HepG2 (cell line): ENCODE results near the gene SELENOV. TPM values are rescaled to one million over a fixed set of nuclear protein-coding genes. Genes with fewer than 3 reads are reported as not detected.
A peak's percentile ranks its signal among the peaks of the same experiment; 100 is the strongest.

Source experiments
- ASH2L ChIP-seq: fragments of 300-600, 200-600 bp; sonication (generic); IDR thresholded peaks from 2 replicates; pipeline ENCODE4 v1.7.0; 2017; ENCODE audit warnings: low read depth, mild to moderate bottlenecking, moderate library complexity, mixed read lengths, low read length; ENCODE audit not compliant: insufficient read length
- CREB1 ChIP-seq, 2 experiments: fragments of 450-650 bp in 1 of 2; IDR thresholded peaks; 2 replicates each; pipeline ENCODE4 v1.6.1; 2016 to 2017; ENCODE audit warnings: control low read depth in 1 of 2, mild to moderate bottlenecking in 1 of 2, missing compliant biosample characterization in 1 of 2, missing genetic modification characterization in 1 of 2
- ETV5 ChIP-seq: IDR thresholded peaks from 2 replicates; pipeline ENCODE4 v1.6.1; 2018; ENCODE audit warnings: missing biosample characterization, missing genetic modification reagents, inconsistent platforms, borderline replicate concordance
- FIP1L1 ChIP-seq: fragments of 200-400 bp; formaldehyde crosslinking; IDR thresholded peaks from 2 replicates; pipeline ENCODE4 v1.6.1; 2018; ENCODE audit warnings: low read depth, mild to moderate bottlenecking, low read length, moderate library complexity, borderline replicate concordance; ENCODE audit not compliant: insufficient read depth
- FOXK2 ChIP-seq: fragments of 450-650 bp; IDR thresholded peaks from 2 replicates; pipeline ENCODE4 v1.6.1; 2016
- GLI4 ChIP-seq: sonication (generic); formaldehyde crosslinking; IDR thresholded peaks from 2 replicates; pipeline ENCODE4 v1.5.1; 2020; ENCODE audit warnings: missing genetic modification reagents, mild to moderate bottlenecking, moderate library complexity, borderline replicate concordance
- HNRNPL ChIP-seq: fragments of 200-400 bp; formaldehyde crosslinking; IDR thresholded peaks from 2 replicates; pipeline ENCODE4 v1.6.1; 2017; ENCODE audit warnings: mild to moderate bottlenecking, low read depth, low read length
- MATR3 ChIP-seq: sonication (generic); formaldehyde crosslinking; IDR thresholded peaks from 2 replicates; pipeline ENCODE4 v1.4.0; 2020; ENCODE audit warnings: missing genetic modification reagents
- NONO ChIP-seq, 2 experiments: fragments of 450-650 bp in 1 of 2; sonication (generic) in 1 of 2; formaldehyde crosslinking in 1 of 2; IDR thresholded peaks in 1 of 2; conservative IDR thresholded peaks in 1 of 2; 2 replicates each; pipeline versions ENCODE4 v1.6.1 to v1.8.0; 2017 to 2022; ENCODE audit warnings: mild to moderate bottlenecking in 1 of 2, missing genetic modification reagents in 1 of 2, moderate library complexity in 1 of 2
- RAD21 ChIP-seq: fragments of 450-650 bp; formaldehyde crosslinking; IDR thresholded peaks from 2 replicates; pipeline ENCODE4 v1.5.0; 2020; ENCODE audit warnings: mild to moderate bottlenecking
- RBAK ChIP-seq: sonication (generic); formaldehyde crosslinking; IDR thresholded peaks from 2 replicates; pipeline ENCODE4 v1.5.1; 2020; ENCODE audit warnings: mild to moderate bottlenecking, missing genetic modification reagents
- TRAFD1 ChIP-seq: sonication (generic); formaldehyde crosslinking; IDR thresholded peaks from 2 replicates; pipeline ENCODE4 v1.5.1; 2020; ENCODE audit warnings: missing genetic modification reagents, mild to moderate bottlenecking, borderline replicate concordance
- ZNF20 ChIP-seq: sonication (generic); formaldehyde crosslinking; IDR thresholded peaks from 2 replicates; pipeline ENCODE4 v1.4.0; 2020; ENCODE audit warnings: mild to moderate bottlenecking, moderate library complexity, missing genetic modification reagents
- ZNF224 ChIP-seq: sonication (generic); formaldehyde crosslinking; IDR thresholded peaks from 2 replicates; pipeline ENCODE4 v1.5.0; 2020; ENCODE audit warnings: mild to moderate bottlenecking, missing genetic modification reagents
- ZNF709 ChIP-seq: sonication (generic); formaldehyde crosslinking; IDR thresholded peaks from 2 replicates; pipeline ENCODE4 v1.5.0; 2020; ENCODE audit warnings: mild to moderate bottlenecking, missing genetic modification reagents
- ZNF788 ChIP-seq: sonication (generic); formaldehyde crosslinking; IDR thresholded peaks from 2 replicates; pipeline ENCODE4 v1.5.0; 2020; ENCODE audit warnings: mild to moderate bottlenecking, missing genetic modification reagents, borderline replicate concordance
- polyA plus RNA-seq, 8 experiments: library from polyadenylated mRNA; depleted of rRNA in 3 of 8; stranded (reverse) in 7 of 8; unstranded in 1 of 8; fragments of >200 nt; fragmentation: Illumina TruSeq in 4 of 8; extraction: Trizol in 4 of 8; gene quantifications; 2 replicates each; pipeline versions ENCODE4 v1.2.1 to v1.2.3, GENCODE V29; 2011 to 2016; ENCODE audit warnings: low read depth in 4 of 8, missing spikeins in 1 of 8, mixed read lengths in 1 of 8; ENCODE audit not compliant: insufficient read depth in 1 of 8
- total RNA-seq, 5 experiments: library from RNA; depleted of rRNA; stranded (reverse); fragments of >200 nt; fragmentation: Illumina TruSeq; extraction: Trizol; gene quantifications; 2 replicates each; pipeline ENCODE4 v1.2.3, GENCODE V29; 2016; ENCODE audit warnings: low read depth in 1 of 5
- TF ChIP-seq, protein P1 (sequence below): sonication (generic); formaldehyde crosslinking; IDR thresholded peaks from 2 replicates; pipeline ENCODE4 v1.4.0; 2020; ENCODE audit warnings: missing genetic modification reagents
- TF ChIP-seq, protein P2 (sequence below): IDR thresholded peaks from 2 replicates; pipeline ENCODE4 v1.6.1; 2016; ENCODE audit warnings: control low read depth
- TF ChIP-seq, protein P3 (sequence below): sonication (generic); formaldehyde crosslinking; IDR thresholded peaks from 2 replicates; pipeline ENCODE4 v1.5.0; 2020; ENCODE audit warnings: mild to moderate bottlenecking, missing genetic modification reagents

Gene SELENOV
- total and polyA plus RNA-seq, 2 of the 13 experiments (the other 11 are each of a cell fraction or from before 2014, with no cell fraction given): not detected

GRCh38 chr19:39539518-39540332, 24.8 kb downstream of the SELENOV start, which contains the start of gene EID2 (continued):
- TF ChIP-seq, protein P1, sequence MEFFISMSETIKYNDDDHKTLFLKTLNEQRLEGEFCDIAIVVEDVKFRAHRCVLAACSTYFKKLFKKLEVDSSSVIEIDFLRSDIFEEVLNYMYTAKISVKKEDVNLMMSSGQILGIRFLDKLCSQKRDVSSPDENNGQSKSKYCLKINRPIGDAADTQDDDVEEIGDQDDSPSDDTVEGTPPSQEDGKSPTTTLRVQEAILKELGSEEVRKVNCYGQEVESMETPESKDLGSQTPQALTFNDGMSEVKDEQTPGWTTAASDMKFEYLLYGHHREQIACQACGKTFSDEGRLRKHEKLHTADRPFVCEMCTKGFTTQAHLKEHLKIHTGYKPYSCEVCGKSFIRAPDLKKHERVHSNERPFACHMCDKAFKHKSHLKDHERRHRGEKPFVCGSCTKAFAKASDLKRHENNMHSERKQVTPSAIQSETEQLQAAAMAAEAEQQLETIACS (CRISPR knock-in tag): peak; percentile 72
- TF ChIP-seq ASH2L: peak; percentile 65
- no peak for TF ChIP-seq ZNF20
- no peak for TF ChIP-seq GLI4 (CRISPR knock-in tag)
- TF ChIP-seq HNRNPL: no peak
- TF ChIP-seq RBAK (CRISPR knock-in tag): no peak
- TF ChIP-seq RAD21 (CRISPR knock-in tag): 0 out of 2 replicates have a peak, but pooled peaks have one; percentile 35
- TF ChIP-seq FOXK2: no peak
- TF ChIP-seq NONO (IDR thresholded peaks at IDR 0.05): no peak
- TF ChIP-seq NONO (CRISPR knock-in tag; conservative IDR thresholded peaks at IDR 0.05): 0 out of 2 replicates have a peak, but pooled peaks have one; percentile 45
- no peak for TF ChIP-seq FIP1L1
- TF ChIP-seq CREB1 (IDR thresholded peaks at IDR 0.05): no peak
- TF ChIP-seq CREB1 (CRISPR knock-in tag; IDR thresholded peaks at IDR 0.05): no peak
- TF ChIP-seq, protein P2, sequence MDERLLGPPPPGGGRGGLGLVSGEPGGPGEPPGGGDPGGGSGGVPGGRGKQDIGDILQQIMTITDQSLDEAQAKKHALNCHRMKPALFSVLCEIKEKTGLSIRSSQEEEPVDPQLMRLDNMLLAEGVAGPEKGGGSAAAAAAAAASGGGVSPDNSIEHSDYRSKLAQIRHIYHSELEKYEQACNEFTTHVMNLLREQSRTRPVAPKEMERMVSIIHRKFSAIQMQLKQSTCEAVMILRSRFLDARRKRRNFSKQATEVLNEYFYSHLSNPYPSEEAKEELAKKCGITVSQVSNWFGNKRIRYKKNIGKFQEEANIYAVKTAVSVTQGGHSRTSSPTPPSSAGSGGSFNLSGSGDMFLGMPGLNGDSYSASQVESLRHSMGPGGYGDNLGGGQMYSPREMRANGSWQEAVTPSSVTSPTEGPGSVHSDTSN: no peak
- TF ChIP-seq, protein P3, sequence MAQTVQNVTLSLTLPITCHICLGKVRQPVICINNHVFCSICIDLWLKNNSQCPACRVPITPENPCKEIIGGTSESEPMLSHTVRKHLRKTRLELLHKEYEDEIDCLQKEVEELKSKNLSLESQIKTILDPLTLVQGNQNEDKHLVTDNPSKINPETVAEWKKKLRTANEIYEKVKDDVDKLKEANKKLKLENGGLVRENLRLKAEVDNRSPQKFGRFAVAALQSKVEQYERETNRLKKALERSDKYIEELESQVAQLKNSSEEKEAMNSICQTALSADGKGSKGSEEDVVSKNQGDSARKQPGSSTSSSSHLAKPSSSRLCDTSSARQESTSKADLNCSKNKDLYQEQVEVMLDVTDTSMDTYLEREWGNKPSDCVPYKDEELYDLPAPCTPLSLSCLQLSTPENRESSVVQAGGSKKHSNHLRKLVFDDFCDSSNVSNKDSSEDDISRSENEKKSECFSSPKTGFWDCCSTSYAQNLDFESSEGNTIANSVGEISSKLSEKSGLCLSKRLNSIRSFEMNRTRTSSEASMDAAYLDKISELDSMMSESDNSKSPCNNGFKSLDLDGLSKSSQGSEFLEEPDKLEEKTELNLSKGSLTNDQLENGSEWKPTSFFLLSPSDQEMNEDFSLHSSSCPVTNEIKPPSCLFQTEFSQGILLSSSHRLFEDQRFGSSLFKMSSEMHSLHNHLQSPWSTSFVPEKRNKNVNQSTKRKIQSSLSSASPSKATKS (CRISPR knock-in tag): no peak
- TF ChIP-seq ETV5: 0 out of 2 replicates have a peak, but pooled peaks have one; percentile 14
- no peak for TF ChIP-seq MATR3 (CRISPR knock-in tag)
- TF ChIP-seq ZNF709: no peak
- TF ChIP-seq ZNF788 (CRISPR knock-in tag): peak; percentile 82; the same call in 1 of the 2 replicates
- no peak for TF ChIP-seq ZNF224 (CRISPR knock-in tag)
- no peak for TF ChIP-seq TRAFD1
